Measurements from ENCODE around the gene SCAMP4. TPM values are rescaled to one million over a fixed set of nuclear protein-coding genes. Genes with fewer than 3 reads are reported as not detected.
"Not testable (repeated sequence)": the region's sequence is repeated elsewhere in the genome, so short reads cannot be mapped to it uniquely, and the experiment has no call there.

SCAMP4 gene
- polyA plus RNA-seq, 3 donors, result 46.8 to 57.7 (median 48.1) TPM

DNA sequence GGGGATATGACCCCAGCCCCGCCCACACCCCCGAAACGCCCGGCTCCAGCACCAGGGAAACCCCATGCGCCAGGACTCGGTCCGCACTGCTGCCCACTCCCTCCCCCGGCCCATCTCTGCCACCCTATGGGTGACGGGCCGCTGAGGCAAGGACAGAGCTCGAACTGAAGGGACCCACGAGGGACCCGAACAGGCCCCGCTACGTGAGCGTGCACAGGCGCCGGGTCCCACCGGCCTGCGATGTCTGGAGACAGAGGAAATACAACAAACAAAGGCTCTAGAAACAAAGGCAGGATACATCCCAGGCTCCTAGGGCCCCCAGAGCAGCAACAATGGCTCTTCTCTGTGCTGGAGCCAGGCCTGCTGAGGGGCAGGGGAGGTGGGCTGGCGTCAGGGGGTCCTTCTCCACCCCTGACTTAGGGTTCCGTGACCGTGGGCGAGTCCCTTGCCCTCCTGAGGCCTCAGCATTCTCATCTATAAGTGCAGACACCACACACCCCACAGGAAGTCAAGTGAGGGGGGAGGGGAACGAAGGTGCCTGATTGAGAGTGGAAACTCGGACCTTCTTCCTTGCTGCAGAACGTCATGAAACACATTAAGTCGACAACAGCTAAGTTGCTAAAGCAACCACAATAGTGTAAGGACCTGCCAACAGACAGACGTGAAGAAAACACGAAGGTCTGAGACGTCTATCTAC lies 23.0 kb upstream of the SCAMP4 start:
- DNase-seq (ENCODE audit: low read depth in 3 of 3, low spot score in 2 of 3), result no peak

DNA sequence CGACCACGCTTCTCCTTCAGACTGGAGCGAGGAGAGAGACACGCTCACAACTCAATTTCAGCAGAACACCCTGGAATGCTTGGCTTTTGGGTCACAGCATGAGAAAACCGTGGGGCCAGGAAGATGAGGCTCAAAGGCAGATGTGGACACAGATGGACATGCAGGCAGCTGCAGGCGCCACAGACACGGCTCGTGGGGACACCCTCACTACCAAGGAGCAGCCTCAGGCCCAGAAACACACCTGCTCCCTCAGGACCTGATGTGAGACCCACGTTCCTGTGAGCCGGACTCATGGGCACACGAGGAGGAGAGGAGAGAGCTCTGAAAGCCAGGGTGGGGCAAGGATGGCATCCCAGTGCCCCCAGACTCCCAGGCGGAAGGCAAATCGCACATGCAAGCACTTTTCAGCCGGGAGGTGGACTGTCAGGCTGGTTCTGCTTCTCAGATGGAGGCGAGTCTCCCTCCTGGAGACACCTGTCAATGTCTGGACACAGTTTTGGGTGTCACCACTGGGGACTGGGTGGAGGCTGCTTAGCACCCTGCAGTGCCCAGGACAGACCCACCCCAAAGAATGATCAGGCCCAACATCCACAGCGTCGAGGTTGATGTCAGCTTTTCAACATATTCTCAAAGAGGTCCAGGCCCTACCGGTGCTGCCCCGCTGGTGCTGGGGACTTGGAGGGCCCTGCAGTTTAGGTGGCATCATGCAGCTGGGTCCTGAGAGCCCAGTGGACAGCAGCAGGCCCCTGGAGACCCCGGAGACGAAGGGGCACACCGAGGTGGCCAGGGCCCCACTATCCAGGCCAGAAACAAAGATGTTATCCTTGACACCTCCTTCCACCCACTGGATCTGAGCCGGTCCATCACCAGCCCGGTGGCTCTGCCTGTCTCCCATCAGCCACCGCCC lies 22.2 kb upstream of the SCAMP4 start:
- DNase-seq (ENCODE audit: low read depth in 3 of 3, low spot score in 2 of 3), result no peak

DNA sequence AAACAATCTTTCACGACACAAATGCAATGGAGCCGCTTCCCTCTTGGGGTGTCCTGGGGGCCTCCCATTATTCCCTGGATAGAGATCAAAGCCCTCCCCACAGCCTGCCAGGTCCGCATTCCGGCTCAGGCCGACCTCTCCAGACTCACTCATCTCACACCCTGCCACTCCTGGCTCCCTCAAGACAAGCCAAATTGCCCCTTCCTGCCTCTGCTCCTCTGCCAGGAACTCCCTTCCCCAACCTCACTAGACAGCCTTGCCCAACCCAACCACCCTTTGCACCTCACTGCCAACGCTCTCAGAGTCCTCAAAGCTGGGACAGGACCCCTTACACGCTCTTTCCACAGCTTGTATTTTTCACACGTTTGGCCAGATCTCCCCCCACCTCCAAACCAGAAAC lies 21.4 kb upstream of the SCAMP4 start:
- no peak for DNase-seq (ENCODE audit: low read depth in 3 of 3, low spot score in 2 of 3)

DNA sequence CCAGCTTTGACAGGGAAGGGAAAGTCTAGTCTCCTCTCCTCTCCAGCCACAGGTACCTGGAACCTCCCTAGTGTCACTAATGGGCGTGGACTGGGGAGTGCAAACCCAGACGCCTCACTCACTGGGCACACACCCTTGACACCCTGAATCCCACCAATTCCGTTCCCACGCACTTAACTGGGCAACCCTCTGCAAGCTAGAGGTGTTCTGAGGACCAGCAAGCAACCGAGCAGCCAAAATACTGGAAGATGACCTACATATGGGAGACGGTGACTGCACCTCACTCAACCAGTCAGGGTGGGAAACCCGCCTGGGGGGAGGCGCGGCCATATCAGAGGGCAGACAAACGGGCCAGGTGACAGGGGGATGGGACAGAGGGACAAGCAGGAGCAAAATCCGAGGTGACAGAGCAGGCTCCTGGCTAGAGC lies 20.9 kb upstream of the SCAMP4 start:
- no peak for DNase-seq (ENCODE audit: low read depth in 3 of 3, low spot score in 2 of 3)

DNA sequence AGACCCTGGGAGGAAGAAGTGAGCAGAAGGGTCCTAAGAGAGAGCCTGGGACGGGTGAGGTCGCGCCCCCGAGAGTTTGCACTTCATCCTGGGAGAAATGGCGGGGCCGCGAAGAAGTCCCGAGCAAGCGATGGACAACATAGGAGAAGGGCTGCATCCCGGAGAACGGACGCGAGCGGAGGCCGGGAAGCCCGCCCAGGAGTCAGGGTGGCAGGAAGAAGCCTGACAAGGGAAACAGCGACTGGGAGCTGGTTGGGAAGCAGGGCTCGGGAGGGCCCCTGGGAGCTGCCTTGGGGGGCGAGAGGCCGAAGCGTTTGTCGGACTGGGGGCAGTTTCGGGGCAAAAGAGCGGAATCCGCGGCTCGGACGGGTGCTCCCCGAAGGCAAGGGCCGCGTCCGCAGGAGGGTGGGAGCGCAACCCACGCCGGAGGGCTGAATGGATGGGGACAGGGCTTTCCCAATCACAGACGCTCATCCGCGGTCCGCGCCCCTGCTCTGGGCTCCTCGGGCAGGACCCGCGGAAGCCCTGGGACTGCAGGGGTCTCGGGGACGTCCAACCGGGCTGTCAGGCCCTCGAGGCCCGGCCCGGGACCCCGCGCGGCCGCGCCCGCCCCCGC lies 20.4 kb upstream of the SCAMP4 start:
- no peak for DNase-seq (ENCODE audit: low read depth in 3 of 3, low spot score in 2 of 3)

DNA sequence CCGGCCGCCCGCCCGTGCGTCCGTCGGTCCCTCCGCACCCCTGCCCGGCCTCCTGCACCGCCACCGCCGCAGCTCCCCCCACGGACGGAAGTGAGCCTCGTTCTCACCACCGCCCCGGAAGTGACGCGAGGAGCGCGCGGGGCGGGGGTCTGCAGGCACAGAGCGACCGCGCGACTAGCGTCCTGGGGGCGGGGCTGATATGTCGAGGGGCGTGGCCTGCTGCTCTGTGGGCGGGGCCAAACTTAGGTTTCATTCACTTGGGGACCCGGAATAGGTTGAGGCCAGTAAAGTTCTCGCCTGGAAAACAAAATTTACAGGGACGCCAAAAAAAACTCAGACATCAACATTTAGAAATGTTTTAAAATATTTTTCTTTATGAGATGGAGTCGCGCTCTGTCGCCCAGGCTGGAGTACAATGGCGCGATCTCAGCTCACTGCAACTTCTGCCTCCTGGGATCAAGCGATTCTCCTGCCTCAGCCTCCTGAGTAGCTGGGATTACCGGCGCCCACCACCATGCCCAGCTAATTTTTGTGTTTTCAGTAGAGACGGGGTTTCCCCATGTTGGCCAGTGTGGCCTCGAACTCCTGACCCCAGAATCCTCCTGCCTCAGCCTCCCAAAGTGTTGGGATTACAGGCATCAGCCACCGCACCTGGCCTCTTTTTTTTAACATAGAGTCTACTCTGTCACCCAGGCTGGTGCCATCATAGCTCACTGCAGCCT lies 19.6 kb upstream of the SCAMP4 start, which contains the start of gene ABHD17A:
Gene ABHD17A, minus strand, starts transcription at position 99 of the 722 bp plus-strand sequence. CDS start 3,930 bp downstream, outside the sequence.
- peak in 2 of 3 donors; percentile 90 to 91 for DNase-seq (ENCODE audit: low read depth in 3 of 3, low spot score in 2 of 3)

DNA sequence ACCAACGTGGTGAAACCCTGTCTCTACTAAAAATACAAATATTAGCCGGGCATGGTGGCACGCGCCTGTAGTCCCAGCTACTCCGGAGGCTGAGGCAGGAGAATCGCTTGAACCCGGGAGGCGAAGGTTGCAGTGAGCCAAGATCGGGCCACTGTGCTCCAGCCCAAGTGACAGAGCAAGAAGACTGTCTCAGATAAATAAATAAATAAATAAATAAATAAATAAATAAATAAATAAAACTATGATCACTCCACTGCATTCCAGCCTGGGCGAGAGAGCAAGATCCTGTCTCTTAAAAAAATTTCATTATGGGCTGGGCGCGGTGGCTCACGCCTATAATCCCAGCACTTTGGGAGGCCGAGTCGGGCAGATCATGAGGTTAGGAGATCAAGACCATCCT lies 18.8 kb upstream of the SCAMP4 start:
- not testable (repeated sequence) for DNase-seq (ENCODE audit: low read depth in 3 of 3, low spot score in 2 of 3)

DNA sequence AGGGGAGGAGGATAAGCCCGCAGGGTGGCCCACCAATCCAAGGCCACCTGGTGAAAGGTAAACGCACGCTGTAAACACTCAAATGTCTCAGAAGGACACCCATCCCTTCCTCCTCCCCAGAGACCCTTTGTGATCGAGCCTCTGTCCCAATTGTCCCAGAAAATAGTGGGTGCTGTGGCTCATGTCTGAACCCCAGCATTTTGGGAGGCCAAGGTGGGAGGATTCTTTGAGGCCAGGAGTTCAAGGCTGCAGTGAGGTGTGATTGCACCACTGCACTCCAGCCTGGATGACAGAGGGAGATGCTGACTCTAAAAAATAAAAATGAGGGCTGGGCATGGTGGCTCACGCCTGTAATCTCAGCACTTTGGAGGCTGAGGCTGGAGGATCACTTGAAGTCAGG lies 16.8 kb upstream of the SCAMP4 start:
- no peak for DNase-seq (ENCODE audit: low read depth in 3 of 3, low spot score in 2 of 3)

DNA sequence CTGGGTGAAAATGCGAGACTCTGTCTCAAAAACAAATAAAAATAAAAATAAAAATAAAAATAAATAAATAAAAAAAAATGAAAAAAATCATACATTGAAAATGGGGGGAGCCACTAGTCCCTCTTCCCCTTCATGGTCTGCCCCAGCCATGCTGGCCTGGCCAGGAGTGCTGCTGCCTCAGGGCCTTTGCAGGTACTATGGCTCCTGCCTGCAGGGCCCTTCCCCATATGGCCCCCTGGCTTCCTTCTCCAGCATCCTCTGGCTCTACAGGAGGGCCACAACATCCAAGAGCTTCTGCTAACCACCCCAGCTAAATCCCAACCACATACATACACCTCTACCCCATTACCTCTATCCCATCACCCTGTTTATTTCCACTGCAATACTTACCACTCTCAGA lies 15.3 kb upstream of the SCAMP4 start:
- no peak for DNase-seq (ENCODE audit: low read depth in 3 of 3, low spot score in 2 of 3)

DNA sequence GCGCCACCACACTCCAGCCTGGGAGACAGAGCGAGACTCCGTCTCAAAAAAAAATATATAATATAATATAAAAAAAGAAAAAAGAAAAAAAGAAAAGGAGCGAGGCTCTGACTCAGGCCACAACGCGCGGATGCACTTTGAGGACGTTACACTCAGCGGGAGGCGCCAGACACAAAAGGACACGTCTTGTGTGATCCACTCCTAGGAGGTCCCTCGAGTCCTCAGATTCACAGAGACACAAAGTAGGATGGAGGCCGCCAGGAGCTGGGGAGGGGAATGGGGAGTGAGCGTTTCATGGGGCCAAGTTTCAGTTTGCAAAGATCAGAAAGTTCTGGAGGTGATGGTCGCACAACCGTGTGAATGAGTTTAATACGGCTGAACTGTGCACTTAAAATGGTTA lies 11.4 kb upstream of the SCAMP4 start:
- no peak for DNase-seq (ENCODE audit: low read depth in 3 of 3, low spot score in 2 of 3)

DNA sequence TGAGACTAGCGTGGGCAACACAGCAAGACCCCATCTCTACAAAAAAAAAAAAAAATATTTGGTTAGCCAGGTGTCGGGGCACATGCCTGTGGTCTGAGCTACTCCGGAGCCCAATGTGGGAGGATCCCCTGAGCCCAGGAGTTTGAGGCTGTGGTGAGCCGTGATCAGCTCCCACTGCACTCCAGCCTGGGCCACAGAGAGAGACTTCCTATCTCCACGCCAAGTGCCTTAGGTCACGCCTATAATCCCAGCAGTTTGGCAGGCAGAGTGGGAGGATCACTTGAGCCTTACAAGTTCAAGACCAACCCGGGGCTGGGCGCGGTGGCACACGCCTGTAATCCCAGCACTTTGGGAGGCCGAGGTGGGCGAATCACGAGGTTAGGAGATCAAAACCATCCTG lies 8.7 kb upstream of the SCAMP4 start:
- DNase-seq (ENCODE audit: low read depth in 3 of 3, low spot score in 2 of 3), result no peak

DNA sequence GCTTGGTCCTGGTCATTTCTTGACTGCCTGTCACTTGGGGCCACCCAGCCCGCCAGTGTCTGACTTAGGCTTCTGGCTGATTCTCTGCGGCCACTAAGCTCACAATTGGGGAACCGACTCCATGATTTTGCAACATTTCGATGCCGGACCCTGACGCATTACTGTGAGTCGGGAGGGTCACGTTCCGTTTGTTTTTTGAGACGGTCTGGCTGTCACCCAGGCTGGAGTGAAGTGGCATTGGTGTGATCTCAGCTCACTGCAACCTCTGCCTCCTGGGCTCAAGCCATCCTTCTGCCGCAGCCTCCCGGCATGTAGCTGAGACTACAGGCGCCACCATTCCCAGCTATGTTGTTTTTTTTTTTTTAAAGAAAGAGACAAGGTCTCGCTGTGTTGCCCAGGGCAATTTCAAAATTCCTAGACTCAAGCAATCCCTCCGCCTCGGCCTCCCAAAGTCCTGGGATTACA lies 3.2 kb upstream of the SCAMP4 start:
- no peak for DNase-seq (ENCODE audit: low read depth in 3 of 3, low spot score in 2 of 3)

DNA sequence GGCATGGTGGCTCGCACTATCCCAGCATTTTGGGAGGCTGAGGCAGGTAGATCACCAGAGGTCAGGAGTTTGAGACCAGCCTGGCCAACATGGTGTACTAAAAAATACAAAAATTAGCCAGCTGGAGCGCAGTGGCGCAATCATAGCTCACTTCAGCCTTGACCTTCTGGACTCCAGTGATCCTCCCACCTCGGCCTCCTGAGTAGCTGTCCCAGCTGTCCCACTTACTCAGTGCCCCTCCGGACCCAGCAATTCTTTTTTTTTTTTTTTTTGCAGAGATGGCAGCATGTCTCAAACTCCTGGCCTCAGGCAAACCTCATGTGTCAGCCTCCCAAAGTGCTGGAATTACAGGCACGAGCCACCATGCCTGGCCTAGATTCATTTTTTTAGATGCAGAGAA lies 2.3 kb upstream of the SCAMP4 start:
- DNase-seq (ENCODE audit: low read depth in 3 of 3, low spot score in 2 of 3), result no peak

DNA sequence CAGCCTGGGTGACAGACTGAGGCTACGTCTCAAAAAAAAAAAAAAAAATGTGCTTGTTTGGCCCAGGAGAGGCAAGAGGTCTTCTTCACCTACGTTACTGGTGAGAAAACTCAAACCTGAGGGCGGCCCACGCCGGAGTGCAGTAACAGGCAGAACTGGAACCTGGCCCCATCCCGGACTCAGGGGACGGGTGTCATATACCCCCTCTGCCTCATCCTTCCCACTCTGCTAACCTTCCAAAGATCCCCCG lies 414 bp upstream of the SCAMP4 start:
- no peak for DNase-seq (ENCODE audit: low read depth in 3 of 3, low spot score in 2 of 3)

DNA sequence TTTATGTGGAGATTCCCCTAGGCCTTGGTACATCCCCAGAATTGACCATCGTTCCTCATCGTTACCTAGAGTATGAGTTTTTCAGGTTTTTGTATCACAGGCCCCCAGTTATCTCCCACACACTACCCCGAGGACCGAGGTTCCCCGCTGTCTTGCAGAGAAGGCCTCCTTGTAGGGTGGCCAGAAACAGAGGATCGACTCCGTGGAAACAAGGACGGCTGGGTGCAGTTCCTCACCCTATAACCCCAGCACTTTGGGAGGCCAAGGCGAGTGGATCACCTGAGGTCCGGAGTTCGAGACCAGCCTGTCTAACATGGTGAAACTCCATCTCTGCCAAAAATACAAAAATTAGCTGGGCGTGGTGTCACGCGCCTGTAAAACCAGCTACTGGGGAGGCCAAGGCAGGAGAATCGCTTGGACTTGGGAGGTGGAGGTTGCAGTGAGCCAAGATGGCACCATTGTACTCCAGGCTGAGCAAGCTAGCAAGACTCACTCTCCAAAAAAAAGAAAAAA lies 720 bp downstream of the SCAMP4 start:
- DNase-seq (ENCODE audit: low read depth in 3 of 3, low spot score in 2 of 3), result no peak

DNA sequence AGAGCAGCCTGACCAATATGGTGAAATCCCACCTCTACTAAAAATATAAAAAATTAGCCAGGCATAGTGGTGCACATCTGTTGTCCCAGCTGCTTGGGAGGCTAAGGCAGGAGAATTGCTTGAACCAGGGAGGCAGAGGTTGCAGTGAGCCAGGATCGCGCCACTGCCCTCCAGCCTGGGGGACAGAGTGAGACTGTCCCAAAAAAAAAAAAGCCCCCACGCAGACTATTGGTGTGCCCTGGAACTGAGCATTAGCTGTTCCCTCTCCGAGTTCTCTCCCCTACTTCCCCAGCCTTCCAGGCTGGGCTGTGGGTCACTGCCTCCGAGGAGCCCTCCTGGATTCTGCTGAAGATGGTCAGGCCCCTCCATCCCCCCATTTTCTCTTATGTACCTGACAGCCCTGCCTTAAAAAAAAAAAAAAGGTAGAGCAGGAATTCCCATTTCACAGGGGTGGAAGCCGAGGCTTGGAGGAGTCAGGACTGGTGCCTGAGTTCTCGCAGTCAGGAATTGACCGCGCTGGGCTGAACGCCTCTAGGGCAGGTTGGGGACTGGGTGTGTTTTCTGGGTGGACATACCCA lies 1.9 kb downstream of the SCAMP4 start:
- DNase-seq (ENCODE audit: low read depth in 3 of 3, low spot score in 2 of 3), result no peak

DNA sequence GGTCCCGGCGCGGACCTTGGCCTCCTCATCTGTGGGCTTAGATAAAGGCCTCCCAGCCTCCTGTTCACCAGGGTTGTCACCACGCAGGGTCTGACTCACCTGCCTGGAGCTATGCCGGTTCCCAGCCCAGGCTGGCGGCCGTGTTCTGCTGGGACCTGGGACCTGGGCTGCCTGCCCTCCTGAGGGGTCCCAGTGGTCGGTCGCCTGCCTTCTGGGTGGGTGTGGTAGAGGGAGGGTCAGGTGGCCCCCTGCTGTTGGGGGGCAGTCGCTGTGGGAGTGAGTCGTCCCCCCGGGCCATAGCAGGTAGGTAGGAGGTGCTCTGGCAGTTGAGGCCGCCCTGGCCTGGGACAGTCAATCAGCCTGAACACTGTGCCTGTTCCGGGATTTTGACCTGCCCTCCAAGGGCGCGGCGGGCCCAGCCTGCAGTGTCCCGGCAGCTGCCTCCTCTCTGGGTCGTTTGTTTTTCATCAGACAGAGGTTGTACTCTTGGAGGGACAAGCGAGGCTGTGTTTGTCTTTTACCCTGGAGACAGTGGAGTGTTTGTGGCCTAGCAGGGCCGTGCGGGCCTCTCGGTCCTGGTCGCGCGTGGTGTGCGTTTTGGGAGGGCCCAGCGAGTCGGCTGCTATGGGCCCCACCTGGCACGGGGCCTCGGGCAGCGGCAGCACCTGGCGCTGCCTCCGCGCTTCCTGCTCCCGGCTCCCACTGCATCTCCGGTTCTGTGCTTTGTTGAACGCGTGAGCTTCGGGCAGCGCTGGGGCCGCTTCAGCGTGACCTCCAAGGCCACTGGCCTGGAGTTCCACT lies 2.6 kb downstream of the SCAMP4 start:
- DNase-seq (ENCODE audit: low read depth in 3 of 3, low spot score in 2 of 3), result no peak

DNA sequence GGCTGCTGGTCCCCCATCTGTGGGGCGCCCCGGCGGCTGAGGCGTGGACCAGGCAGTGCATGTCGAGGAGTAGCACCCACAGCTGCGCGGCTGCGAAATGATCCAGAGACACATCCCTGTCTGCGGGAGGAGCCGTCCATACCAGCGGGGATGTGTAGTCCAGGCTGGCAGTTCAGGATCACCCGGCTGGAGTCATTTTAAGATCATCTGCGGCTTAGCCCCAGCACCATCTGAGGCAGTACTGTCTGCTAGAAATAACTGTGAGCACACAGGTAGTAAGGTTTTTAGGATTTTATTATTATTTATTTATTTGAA lies 3.1 kb downstream of the SCAMP4 start:
- DNase-seq (ENCODE audit: low read depth in 3 of 3, low spot score in 2 of 3), result no peak

DNA sequence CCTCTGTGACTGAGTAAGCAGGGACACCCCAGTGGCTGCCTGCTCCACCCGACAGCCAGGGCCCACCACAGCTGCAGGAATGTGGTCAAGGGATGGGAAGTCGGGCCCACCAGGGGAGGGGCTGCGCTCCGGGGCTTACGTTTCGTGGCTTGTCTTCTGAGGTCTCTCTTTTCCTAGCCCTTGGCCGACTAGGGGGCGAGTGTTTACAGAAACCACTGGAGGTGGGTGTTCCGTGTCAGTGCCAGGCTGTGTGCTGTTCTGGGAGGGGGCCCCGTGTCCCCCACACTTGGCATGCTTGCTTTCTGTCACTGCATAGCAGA lies 4.5 kb downstream of the SCAMP4 start:
- DNase-seq (ENCODE audit: low read depth in 3 of 3, low spot score in 2 of 3), result no peak

DNA sequence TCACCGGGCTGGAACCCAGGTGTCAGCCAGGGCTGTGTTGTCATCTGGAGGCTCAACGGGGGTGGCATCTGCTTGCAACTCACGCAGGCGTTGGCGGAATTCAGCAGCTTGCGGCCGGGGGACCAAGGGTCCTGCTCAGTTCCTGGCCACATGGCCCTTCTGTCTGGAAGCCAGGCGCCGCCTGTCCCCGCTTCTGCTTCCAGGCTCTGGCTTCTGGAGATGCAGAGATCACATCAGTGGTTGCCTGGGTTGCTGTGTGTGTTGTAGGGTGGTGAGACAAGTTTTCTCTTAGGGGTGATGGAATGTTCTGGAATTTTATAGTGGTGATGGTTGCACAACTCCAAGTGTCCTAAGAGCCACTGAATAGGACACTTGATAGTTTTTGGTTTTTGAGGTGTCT lies 5.0 kb downstream of the SCAMP4 start:
- DNase-seq (ENCODE audit: low read depth in 3 of 3, low spot score in 2 of 3), result no peak

Measured in right renal cortex interstitium (tissue), 3 donors.